Suprapubic skin (tissue), 4 donors: ENCODE measurements around the gene NPAS2. TPM values are rescaled to one million over a fixed set of nuclear protein-coding genes. Genes with fewer than 3 reads are reported as not detected.

Experiments used
- DNase-seq, 2 donors: peaks; one replicate each; pipeline ENCODE4 v3.0.0-alpha.2; 2019; ENCODE audit warnings: low spot score in 2 of 2
- H3K27ac ChIP-seq: fragments of 200-600 bp; sonication (generic); one replicate; pipeline ENCODE4 v1.5.1; 2019
- H3K27me3 ChIP-seq: fragments of 200-600 bp; sonication (generic); one replicate; pipeline ENCODE4 v1.5.1; 2019
- H3K36me3 ChIP-seq: fragments of 200-600 bp; sonication (generic); one replicate; pipeline ENCODE4 v1.5.1; 2019
- H3K4me1 ChIP-seq: fragments of 200-600 bp; sonication (generic); one replicate; pipeline ENCODE4 v1.5.1; 2019
- H3K4me3 ChIP-seq: fragments of 200-600 bp; sonication (generic); one replicate; pipeline ENCODE4 v1.5.1; 2019; ENCODE audit warnings: mild to moderate bottlenecking
- H3K9me3 ChIP-seq: fragments of 200-600 bp; sonication (generic); one replicate; pipeline ENCODE4 v1.5.1; 2019
- EP300 ChIP-seq: sonication (generic); formaldehyde crosslinking; IDR thresholded peaks from one replicate; pipeline ENCODE4 v1.6.1; 2017; ENCODE audit warnings: antibody characterized with exemption
- POLR2A ChIP-seq, 2 donors: fragments of 450-650 bp; IDR thresholded peaks; one replicate each; pipeline ENCODE4 v1.6.1; 2017; ENCODE audit warnings: antibody characterized with exemption in 2 of 2, mild to moderate bottlenecking in 2 of 2, moderate library complexity in 2 of 2
- POLR2AphosphoS5 ChIP-seq, 3 donors: sonication (generic); formaldehyde crosslinking; IDR thresholded peaks; one replicate each; pipeline ENCODE4 v1.6.1; 2017; ENCODE audit warnings: antibody characterized with exemption in 3 of 3
- WGBS: methylation state at CpG from one replicate; pipeline ENCODE4 v1.1.5; 2018; 5-methylcytosine and 5-hydroxymethylcytosine counted together
- total RNA-seq, 4 donors: library from RNA; depleted of rRNA; stranded (reverse); fragments of >200 nt; gene quantifications; one replicate each; pipeline ENCODE4 v1.1.0, GENCODE V29; 2016
- TF ChIP-seq, protein P1 (sequence below), 2 donors: fragments of 200-600 bp in 1 of 2; fragments of 450-650 bp in 1 of 2; sonication (generic) in 1 of 2; IDR thresholded peaks; one replicate each; pipeline ENCODE4 v1.5.1; 2016 to 2019; ENCODE audit warnings: antibody characterized with exemption in 2 of 2, mild to moderate bottlenecking in 1 of 2, moderate library complexity in 1 of 2

The NPAS2 gene
- total RNA-seq, 4 donors from 2014 or later = 46.5 to 90.1 (median 62.9) TPM

DNA sequence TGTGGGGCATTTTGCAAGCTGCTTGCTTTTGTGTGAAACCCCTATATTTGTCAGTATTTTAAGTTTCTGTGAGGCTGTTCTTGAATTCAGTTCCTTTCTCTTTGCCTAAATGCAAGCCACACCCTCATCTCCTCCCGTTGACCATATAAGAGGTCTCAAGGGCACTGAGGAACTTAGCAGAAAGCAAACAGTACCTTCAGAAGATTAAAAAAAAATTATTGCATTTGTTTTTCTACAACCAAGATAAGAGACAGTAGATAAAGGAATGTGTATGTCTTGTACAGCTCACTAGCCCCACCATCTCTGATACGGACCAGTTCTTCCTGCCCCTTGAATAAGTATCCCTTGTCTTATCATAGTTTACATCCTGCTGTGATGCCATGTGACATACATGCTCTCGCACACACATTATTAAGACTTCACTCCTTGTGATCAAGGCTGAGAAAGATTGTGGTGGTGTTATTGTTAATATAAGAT, 64.2 kb downstream of the NPAS2 start:
- TF ChIP-seq POLR2AphosphoS5 (IDR thresholded peaks at IDR 0.05) (no peak), POLR2A (IDR thresholded peaks at IDR 0.05) (no peak), EP300 (no peak)
- TF ChIP-seq, protein P1, sequence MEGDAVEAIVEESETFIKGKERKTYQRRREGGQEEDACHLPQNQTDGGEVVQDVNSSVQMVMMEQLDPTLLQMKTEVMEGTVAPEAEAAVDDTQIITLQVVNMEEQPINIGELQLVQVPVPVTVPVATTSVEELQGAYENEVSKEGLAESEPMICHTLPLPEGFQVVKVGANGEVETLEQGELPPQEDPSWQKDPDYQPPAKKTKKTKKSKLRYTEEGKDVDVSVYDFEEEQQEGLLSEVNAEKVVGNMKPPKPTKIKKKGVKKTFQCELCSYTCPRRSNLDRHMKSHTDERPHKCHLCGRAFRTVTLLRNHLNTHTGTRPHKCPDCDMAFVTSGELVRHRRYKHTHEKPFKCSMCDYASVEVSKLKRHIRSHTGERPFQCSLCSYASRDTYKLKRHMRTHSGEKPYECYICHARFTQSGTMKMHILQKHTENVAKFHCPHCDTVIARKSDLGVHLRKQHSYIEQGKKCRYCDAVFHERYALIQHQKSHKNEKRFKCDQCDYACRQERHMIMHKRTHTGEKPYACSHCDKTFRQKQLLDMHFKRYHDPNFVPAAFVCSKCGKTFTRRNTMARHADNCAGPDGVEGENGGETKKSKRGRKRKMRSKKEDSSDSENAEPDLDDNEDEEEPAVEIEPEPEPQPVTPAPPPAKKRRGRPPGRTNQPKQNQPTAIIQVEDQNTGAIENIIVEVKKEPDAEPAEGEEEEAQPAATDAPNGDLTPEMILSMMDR (IDR thresholded peaks at IDR 0.05) = no peak
- H3K4me1 ChIP-seq = peaks cover 24% of the 10 kb centered on the region
- 57% methylated on average over 3 of the region's 3 CpGs for WGBS
- no peak overlapping the region for H3K27ac ChIP-seq
- no peaks in the 10 kb centered on the region for H3K9me3 ChIP-seq
- H3K4me3 ChIP-seq = no peak overlapping the region
- DNase-seq = no peak
- H3K36me3 ChIP-seq = no peaks in the 10 kb centered on the region
- H3K27me3 ChIP-seq = no peaks in the 10 kb centered on the region

DNA sequence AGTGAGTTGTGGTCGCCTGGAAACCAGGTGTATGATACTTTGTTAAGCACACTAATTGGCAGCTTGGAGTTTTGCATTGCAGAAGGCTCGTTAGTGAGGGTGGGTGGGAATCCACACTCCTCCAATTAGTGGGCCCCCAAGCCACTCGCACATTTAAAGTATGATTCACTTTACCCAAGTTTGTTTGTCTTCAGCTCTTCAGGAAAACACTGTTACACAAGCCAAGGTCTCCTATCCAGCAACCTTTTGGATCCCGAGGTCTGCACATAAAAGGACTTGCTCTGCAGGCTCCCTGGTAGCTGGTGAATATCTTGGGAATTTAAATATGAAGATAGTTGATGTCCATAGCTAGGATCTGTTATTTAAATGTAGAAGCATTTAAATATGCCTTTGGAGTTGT, 66.1 kb downstream of the NPAS2 start:
- H3K27me3 ChIP-seq = no peaks in the 10 kb centered on the region
- H3K4me1 ChIP-seq = peaks cover 34% of the 10 kb centered on the region
- H3K4me3 ChIP-seq = no peak overlapping the region
- no peaks in the 10 kb centered on the region for H3K9me3 ChIP-seq
- H3K27ac ChIP-seq = no peak overlapping the region
- H3K36me3 ChIP-seq = no peaks in the 10 kb centered on the region
- no peak for DNase-seq
- 84% methylated on average over 4 of the region's 4 CpGs for WGBS
- no peak for TF ChIP-seq POLR2A (IDR thresholded peaks at IDR 0.05)
- TF ChIP-seq, protein P1 (IDR thresholded peaks at IDR 0.05) = no peak
- no peak for TF ChIP-seq EP300
- no peak for TF ChIP-seq POLR2AphosphoS5 (IDR thresholded peaks at IDR 0.05)

DNA sequence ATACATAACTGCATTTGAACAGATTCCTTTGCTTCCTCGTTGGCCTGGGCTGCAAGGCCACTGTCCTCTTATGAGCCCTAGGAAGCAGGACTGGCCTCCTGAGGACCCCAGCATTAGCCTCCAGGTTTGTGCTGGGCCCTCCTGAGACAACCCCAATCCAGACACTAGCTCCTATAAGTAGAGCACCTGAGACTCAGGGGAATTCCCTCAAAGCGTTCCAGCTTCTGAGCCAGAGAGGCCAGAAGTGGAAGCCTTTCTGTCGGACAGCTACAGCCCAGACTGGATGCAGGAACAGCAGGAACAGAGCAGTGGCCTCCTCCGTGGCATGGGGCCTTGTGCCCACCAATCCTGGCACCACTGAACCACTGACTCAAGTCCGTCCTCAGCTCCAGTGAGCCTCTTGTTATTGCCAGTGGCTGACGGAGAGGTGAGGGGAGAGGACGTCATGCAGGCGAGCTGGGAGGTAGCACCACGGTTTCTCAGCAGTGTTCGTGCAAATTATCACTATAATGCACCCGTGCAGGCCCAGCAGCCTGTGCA, 67.2 kb downstream of the NPAS2 start:
- H3K4me1 ChIP-seq = peaks cover 34% of the 10 kb centered on the region
- WGBS = 67% methylated on average over 10 of the region's 11 CpGs
- peak overlapping the region; percentile 57 for H3K27ac ChIP-seq
- no peaks in the 10 kb centered on the region for H3K36me3 ChIP-seq
- no peak for DNase-seq
- H3K27me3 ChIP-seq = no peaks in the 10 kb centered on the region
- no peaks in the 10 kb centered on the region for H3K9me3 ChIP-seq
- TF ChIP-seq POLR2AphosphoS5 (IDR thresholded peaks at IDR 0.05) (no peak), EP300 (no peak), POLR2A (IDR thresholded peaks at IDR 0.05) (no peak)
- TF ChIP-seq, protein P1 (IDR thresholded peaks at IDR 0.05) = no peak
- no peak overlapping the region for H3K4me3 ChIP-seq

DNA sequence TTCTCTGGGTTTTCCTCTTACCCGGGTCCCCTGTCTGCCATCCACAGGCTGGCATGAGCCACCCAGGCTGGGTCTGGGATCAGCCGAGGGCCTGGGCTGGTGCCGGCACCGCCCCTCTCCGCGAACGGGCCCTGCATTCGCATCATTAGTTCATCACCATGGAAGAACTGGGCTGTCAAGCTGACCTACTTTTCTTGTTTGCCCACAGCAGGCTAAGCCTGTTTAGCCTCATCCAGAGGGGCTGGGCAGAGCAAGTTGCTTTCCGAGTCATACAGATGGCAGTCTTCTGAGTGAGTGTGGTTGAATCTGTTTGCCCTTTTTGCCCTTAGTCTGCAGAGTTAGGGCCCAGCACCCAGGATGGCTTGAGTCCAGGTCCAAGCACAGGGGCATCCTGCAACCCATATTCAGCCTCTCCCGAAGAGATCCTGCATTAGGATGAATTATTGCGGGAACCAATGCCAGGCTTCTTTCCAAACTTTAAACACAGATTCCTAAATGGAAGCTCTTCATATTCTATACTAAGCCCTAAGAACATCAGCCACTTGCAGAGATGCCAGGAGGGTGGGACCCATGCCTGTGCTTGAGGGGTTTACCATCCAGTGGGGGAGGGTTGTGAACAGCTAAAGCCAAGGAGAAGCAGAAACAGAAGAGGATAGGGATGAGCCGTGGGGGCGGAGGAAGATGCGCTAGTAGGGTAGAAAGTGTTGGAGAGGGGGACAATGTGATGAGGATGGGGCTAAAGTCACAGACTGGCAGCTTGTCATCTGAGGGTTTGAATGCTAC, 68.0 kb downstream of the NPAS2 start:
- H3K36me3 ChIP-seq = no peaks in the 10 kb centered on the region
- peak overlapping the region; percentile 57 for H3K27ac ChIP-seq
- WGBS = 45% methylated on average over 14 of the region's 14 CpGs
- no peaks in the 10 kb centered on the region for H3K9me3 ChIP-seq
- H3K4me3 ChIP-seq = no peak overlapping the region
- no peak for DNase-seq
- H3K27me3 ChIP-seq = no peaks in the 10 kb centered on the region
- TF ChIP-seq EP300 (no peak), POLR2AphosphoS5 (IDR thresholded peaks at IDR 0.05) (peak in 1 of 3 donors; percentile 23)
- TF ChIP-seq, protein P1 (IDR thresholded peaks at IDR 0.05) = no peak
- H3K4me1 ChIP-seq = peaks cover 34% of the 10 kb centered on the region

DNA sequence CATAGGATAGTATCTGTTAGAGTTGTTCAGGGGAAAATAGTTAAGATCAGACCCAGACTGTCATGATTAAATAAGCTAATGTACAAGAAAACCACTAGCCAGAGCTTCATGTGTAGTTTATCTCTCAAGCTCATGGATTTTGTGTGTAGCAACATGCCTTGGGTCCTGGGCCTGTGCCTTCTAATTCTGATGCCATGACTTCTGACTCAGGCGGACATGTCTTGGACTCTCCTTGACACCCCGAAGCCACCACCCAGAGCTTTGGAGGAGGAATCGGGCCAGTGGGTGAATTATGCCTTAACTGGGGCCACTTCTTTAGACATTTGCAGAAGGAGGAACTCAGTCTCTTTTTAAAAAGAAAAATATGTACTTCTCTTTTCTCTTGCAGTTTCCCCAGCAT, 68.7 kb downstream of the NPAS2 start:
- peak overlapping the region; percentile 57 for H3K27ac ChIP-seq
- no peaks in the 10 kb centered on the region for H3K9me3 ChIP-seq
- no peak overlapping the region for H3K4me3 ChIP-seq
- DNase-seq = no peak
- H3K36me3 ChIP-seq = no peaks in the 10 kb centered on the region
- WGBS = 47% methylated on average over 3 of the region's 3 CpGs
- H3K4me1 ChIP-seq = peaks cover 34% of the 10 kb centered on the region
- H3K27me3 ChIP-seq = no peaks in the 10 kb centered on the region
- TF ChIP-seq EP300 (no peak), POLR2AphosphoS5 (IDR thresholded peaks at IDR 0.05) (no peak), POLR2A (IDR thresholded peaks at IDR 0.05) (no peak)
- TF ChIP-seq, protein P1 (IDR thresholded peaks at IDR 0.05) = no peak
